Progenitor cell of endocrine pancreas (in vitro differentiated cells): ENCODE measurements around the gene OGDH. TPM values are rescaled to one million over a fixed set of nuclear protein-coding genes. Genes with fewer than 3 reads are reported as not detected.

Source experiments
- DNase-seq: peaks from one replicate; pipeline ENCODE4 v3.0.0; 2021; ENCODE audit warnings: low spot score; ENCODE audit not compliant: unreplicated experiment
- H3K27ac Mint-ChIP-seq: 2 replicates; pipeline ENCODE4 v1.8.0; 2021; ENCODE audit warnings: mild to moderate bottlenecking, moderate library complexity, mixed read lengths
- H3K27me3 Mint-ChIP-seq: 2 replicates; pipeline ENCODE4 v1.8.0; 2021; ENCODE audit warnings: mixed read lengths
- H3K36me3 Mint-ChIP-seq: 2 replicates; pipeline ENCODE4 v1.8.0; 2022; ENCODE audit warnings: mixed read lengths; ENCODE audit not compliant: insufficient read depth
- H3K4me1 Mint-ChIP-seq: 2 replicates; pipeline ENCODE4 v1.8.0; 2021; ENCODE audit warnings: low read depth, mixed read lengths
- H3K4me3 Mint-ChIP-seq: 2 replicates; pipeline ENCODE4 v1.8.0; 2021; ENCODE audit warnings: low read depth, mild to moderate bottlenecking, moderate library complexity, mixed read lengths
- H3K9me3 Mint-ChIP-seq: 2 replicates; pipeline ENCODE4 v1.8.0; 2021; ENCODE audit warnings: low read depth, mixed read lengths
- total RNA-seq: library from RNA; stranded (reverse); gene quantifications from 2 replicates; pipeline ENCODE4 v1.2.1, GENCODE V29; 2021
- TF ChIP-seq, protein P1 (sequence below): fragments of 200-600 bp; sonication (generic); IDR thresholded peaks from one replicate; pipeline ENCODE4 v1.5.0; 2021; ENCODE audit warnings: antibody characterized with exemption, mild to moderate bottlenecking; ENCODE audit not compliant: unreplicated experiment

Gene OGDH
- total RNA-seq, 1 donor from 2014 or later, result 105 TPM

DNA sequence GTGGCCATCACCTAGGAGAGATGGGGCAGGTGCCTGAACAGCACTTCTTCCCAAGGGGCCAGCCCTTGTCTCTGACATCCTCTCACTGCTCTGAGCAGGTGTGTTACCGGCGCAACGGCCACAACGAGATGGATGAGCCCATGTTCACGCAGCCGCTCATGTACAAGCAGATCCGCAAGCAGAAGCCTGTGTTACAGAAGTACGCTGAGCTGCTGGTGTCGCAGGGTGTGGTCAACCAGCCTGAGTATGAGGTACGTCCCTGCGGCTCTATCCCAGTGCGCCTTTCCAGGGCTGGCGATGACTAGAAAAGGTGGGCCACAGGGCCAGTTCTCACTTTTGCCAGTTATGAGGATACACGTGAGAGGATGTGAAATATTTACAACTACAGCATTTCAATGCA lies 87.9 kb downstream of the OGDH start:
- H3K4me3 Mint-ChIP-seq, result no peak overlapping the region
- H3K4me1 Mint-ChIP-seq, result no peaks in the 10 kb centered on the region
- no peaks in the 10 kb centered on the region for H3K27me3 Mint-ChIP-seq
- TF ChIP-seq, protein P1, sequence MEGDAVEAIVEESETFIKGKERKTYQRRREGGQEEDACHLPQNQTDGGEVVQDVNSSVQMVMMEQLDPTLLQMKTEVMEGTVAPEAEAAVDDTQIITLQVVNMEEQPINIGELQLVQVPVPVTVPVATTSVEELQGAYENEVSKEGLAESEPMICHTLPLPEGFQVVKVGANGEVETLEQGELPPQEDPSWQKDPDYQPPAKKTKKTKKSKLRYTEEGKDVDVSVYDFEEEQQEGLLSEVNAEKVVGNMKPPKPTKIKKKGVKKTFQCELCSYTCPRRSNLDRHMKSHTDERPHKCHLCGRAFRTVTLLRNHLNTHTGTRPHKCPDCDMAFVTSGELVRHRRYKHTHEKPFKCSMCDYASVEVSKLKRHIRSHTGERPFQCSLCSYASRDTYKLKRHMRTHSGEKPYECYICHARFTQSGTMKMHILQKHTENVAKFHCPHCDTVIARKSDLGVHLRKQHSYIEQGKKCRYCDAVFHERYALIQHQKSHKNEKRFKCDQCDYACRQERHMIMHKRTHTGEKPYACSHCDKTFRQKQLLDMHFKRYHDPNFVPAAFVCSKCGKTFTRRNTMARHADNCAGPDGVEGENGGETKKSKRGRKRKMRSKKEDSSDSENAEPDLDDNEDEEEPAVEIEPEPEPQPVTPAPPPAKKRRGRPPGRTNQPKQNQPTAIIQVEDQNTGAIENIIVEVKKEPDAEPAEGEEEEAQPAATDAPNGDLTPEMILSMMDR, result no peak
- H3K27ac Mint-ChIP-seq, result no peak overlapping the region
- no peak for DNase-seq
- H3K36me3 Mint-ChIP-seq, result peaks cover 34% of the 10 kb centered on the region
- H3K9me3 Mint-ChIP-seq, result no peaks in the 10 kb centered on the region

DNA sequence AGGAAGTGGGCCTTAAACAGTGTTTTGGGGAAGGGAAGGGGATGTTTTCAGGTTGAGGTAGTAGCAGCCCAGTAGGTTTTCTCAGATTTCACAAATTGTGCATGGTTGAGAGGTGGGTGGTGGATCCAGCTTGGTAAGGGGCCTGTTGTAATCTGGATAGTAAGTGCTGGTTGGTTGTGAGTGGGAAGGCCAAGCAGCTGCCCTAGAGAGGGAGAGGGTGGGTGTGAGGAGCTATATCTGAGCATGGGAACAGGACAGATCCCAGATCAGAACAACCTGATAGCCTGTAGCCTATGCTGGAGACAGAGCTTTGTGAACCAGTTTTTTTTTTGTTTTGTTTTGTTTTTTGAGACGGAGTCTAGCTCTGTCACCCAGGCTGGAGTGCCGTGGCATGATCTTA lies 88.3 kb downstream of the OGDH start:
- Mint-ChIP-seq H3K9me3 (no peaks in the 10 kb centered on the region), H3K4me1 (no peaks in the 10 kb centered on the region), H3K27me3 (no peaks in the 10 kb centered on the region), H3K36me3 (peaks cover 34% of the 10 kb centered on the region), H3K27ac (no peak overlapping the region), H3K4me3 (no peak overlapping the region)
- TF ChIP-seq, protein P1, result no peak
- DNase-seq, result no peak

GRCh38 chr7:44695756-44696155 lies 89.3 kb downstream of the OGDH start:
- Mint-ChIP-seq H3K4me3 (no peak overlapping the region), H3K9me3 (no peaks in the 10 kb centered on the region), H3K27ac (no peak overlapping the region), H3K36me3 (peaks cover 39% of the 10 kb centered on the region), H3K4me1 (no peaks in the 10 kb centered on the region), H3K27me3 (no peaks in the 10 kb centered on the region)
- TF ChIP-seq, protein P1, result no peak
- DNase-seq, result no peak

- H3K4me1 Mint-ChIP-seq, result no peaks in the 10 kb centered on the region
- H3K36me3 Mint-ChIP-seq, result peaks cover 44% of the 10 kb centered on the region
- H3K27ac Mint-ChIP-seq, result no peak overlapping the region
- no peak overlapping the region for H3K4me3 Mint-ChIP-seq
- no peaks in the 10 kb centered on the region for H3K27me3 Mint-ChIP-seq
- TF ChIP-seq, protein P1, result no peak
- no peak for DNase-seq
- no peaks in the 10 kb centered on the region for H3K9me3 Mint-ChIP-seq
Observed at GRCh38 chr7:44696728-44697127, 90.3 kb downstream of the OGDH start.

DNA sequence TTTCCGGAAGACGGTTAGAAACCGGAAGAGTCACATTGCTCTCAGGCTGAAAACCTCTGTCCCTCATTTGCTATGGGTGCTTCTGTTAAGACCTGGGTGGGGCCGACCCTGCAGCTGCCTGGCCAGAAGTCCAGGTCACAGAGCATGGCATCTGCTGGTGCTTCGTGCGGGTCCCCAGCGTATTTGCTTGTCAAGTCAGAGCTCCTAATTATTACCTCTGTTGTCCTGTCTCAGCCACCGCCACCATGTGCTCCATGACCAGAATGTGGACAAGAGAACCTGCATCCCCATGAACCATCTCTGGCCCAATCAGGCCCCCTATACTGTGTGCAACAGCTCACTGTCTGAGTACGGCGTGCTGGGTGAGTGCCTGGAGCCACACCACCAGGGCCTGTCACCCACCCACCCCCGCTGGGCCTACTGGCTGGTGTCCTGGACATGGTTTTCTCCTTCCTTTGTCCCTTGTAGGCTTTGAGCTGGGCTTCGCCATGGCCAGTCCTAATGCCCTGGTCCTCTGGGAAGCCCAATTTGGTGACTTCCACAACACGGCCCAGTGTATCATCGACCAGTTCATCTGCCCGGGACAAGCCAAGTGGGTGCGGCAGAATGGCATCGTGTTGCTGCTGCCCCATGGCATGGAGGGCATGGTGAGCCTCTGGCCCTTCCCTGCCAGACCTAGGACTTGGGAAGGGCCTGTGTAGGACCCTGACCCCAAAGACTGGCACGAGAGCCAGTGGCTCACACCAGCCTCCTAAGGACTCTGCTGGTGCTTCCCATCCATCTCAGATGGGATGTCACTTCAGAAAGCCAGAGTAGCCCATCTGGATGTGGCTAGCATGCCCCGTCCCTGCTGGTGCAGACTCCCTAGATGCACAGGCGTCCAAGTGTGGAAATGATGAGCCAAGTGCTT lies 91.0 kb downstream of the OGDH start:
- H3K36me3 Mint-ChIP-seq, result peaks cover 49% of the 10 kb centered on the region
- DNase-seq, result no peak
- no peaks in the 10 kb centered on the region for H3K9me3 Mint-ChIP-seq
- H3K27me3 Mint-ChIP-seq, result no peaks in the 10 kb centered on the region
- no peaks in the 10 kb centered on the region for H3K4me1 Mint-ChIP-seq
- H3K4me3 Mint-ChIP-seq, result no peak overlapping the region
- H3K27ac Mint-ChIP-seq, result no peak overlapping the region
- TF ChIP-seq, protein P1, result no peak
